AG08395 (cell line): ENCODE measurements around the gene SNX30.

Experiments used
- DNase-seq: peaks from one replicate; pipeline ENCODE4 v3.0.0; 2012; ENCODE audit warnings: mixed read lengths, low spot score

SNX30 gene

GRCh38 chr9:112858005-112858404 lies 107.4 kb downstream of the SNX30 start:
- no peak for DNase-seq

- peak; percentile 38 for DNase-seq
Observed at GRCh38 chr9:112858625-112859147, 108.1 kb downstream of the SNX30 start.

GRCh38 chr9:112860451-112860850 lies 109.9 kb downstream of the SNX30 start:
- DNase-seq: no peak

- DNase-seq: no peak
Observed at GRCh38 chr9:112861155-112861554, 110.6 kb downstream of the SNX30 start.

GRCh38 chr9:112861638-112862555 lies 111.3 kb downstream of the SNX30 start:
- DNase-seq: no peak

GRCh38 chr9:112863214-112863613 lies 112.7 kb downstream of the SNX30 start:
- DNase-seq: no peak

- DNase-seq: no peak
Observed at GRCh38 chr9:112863746-112864145, 113.2 kb downstream of the SNX30 start.

- no peak for DNase-seq
Observed at GRCh38 chr9:112864403-112864802, 113.8 kb downstream of the SNX30 start.

GRCh38 chr9:112864982-112865381 lies 114.4 kb downstream of the SNX30 start:
- no peak for DNase-seq

- DNase-seq: peak; percentile 22
Observed at GRCh38 chr9:112866662-112867274, 116.2 kb downstream of the SNX30 start.

- peak; percentile 93 for DNase-seq
Observed at GRCh38 chr9:112867275-112867991, 116.9 kb downstream of the SNX30 start.

GRCh38 chr9:112868461-112868860 lies 117.9 kb downstream of the SNX30 start:
- no peak for DNase-seq

GRCh38 chr9:112869041-112869529 lies 118.5 kb downstream of the SNX30 start:
- DNase-seq: no peak

- no peak for DNase-seq
Observed at GRCh38 chr9:112869917-112870316, 119.4 kb downstream of the SNX30 start.

GRCh38 chr9:112870556-112870955 lies 120.0 kb downstream of the SNX30 start:
- no peak for DNase-seq

GRCh38 chr9:112872019-112872418 lies 121.5 kb downstream of the SNX30 start:
- no peak for DNase-seq

- peak; percentile 26 for DNase-seq
Observed at GRCh38 chr9:112873773-112874405, 123.3 kb downstream of the SNX30 start.

GRCh38 chr9:112878752-112879151 lies 128.2 kb downstream of the SNX30 start:
- DNase-seq: no peak

- DNase-seq: no peak
Observed at GRCh38 chr9:112880650-112881049, 130.1 kb downstream of the SNX30 start.

- no peak for DNase-seq
Observed at GRCh38 chr9:112881331-112881730, 130.8 kb downstream of the SNX30 start.

- peak; percentile 67 for DNase-seq
Observed at GRCh38 chr9:112884101-112884500, 133.5 kb downstream of the SNX30 start.

GRCh38 chr9:112884721-112885120 lies 134.2 kb downstream of the SNX30 start:
- no peak for DNase-seq
